K562 (cell line): ENCODE measurements around the gene CFAP300. TPM values are rescaled to one million over a fixed set of nuclear protein-coding genes. Genes with fewer than 3 reads are reported as not detected.

Source experiments
- ATAC-seq: fragments of 200-7000 bp; cut with Tn5 transposase; 3 replicates; pipeline ENCODE4 v1.9.1; 2020; ENCODE audit warnings: moderate library complexity
- BruUV-seq: library from RNA; stranded (reverse); fragments of 400-500 nt; replicated peaks from 2 replicates; lab custom pipeline; 2021; lab: Mats Ljungman, UMichigan
- CTCF ChIA-PET: fragments of 300-600 bp; formaldehyde crosslinking; extraction: SDS; loops from one replicate; lab custom pipeline; 2021; ENCODE audit warnings: low intra/inter-chr PET ratio; lab: Yijun Ruan, JAX
- POLR2A ChIA-PET: fragments of 300-600, 350-650 bp; sonication (Branson Sonifier 250); formaldehyde crosslinking; extraction: SDS; loops from one replicate; lab custom pipeline; 2021; ENCODE audit warnings: antibody characterized with exemption, inconsistent platforms; lab: Yijun Ruan, JAX
- DNase-seq, 4 experiments: peaks; one replicate each; pipeline versions ENCODE4 v3.0.0 to v3.0.0-alpha.2; 2011 to 2018; ENCODE audit warnings: low spot score in 3 of 4, mixed read lengths in 3 of 4; ENCODE audit errors: extremely low read depth in 1 of 4
- FAIRE-seq: peaks from 2 replicates; lab custom pipeline; 2011; peaks lifted over from hg19 to GRCh38; lab: Jason Lieb, UNC
- H2AFZ ChIP-seq: 2 replicates; pipeline ENCODE4 v1.6.0; 2011; ENCODE audit warnings: low read depth, low read length, control low read depth, inconsistent platforms
- H3K27ac ChIP-seq: fragments of 200-600 bp; 3 replicates; pipeline ENCODE4 v1.8.0; 2011; ENCODE audit warnings: low read depth, mild to moderate bottlenecking, control low read depth, inconsistent platforms, low read length, moderate library complexity, mixed read lengths; ENCODE audit errors: extremely low read depth
- H3K27me3 ChIP-seq, 2 experiments: fragments of 300-600 bp in 1 of 2; 2 replicates in 1 of 2; 3 replicates in 1 of 2; pipeline versions ENCODE4 v1.6.0 to v1.8.0; 2011; ENCODE audit warnings: inconsistent platforms in 2 of 2, low read length in 2 of 2, mild to moderate bottlenecking in 1 of 2, mixed read lengths in 1 of 2, moderate library complexity in 1 of 2; ENCODE audit not compliant: control insufficient read depth in 2 of 2, insufficient read depth in 2 of 2
- H3K36me3 ChIP-seq: fragments of 300-600 bp; 3 replicates; pipeline ENCODE4 v1.8.0; 2011; ENCODE audit warnings: mild to moderate bottlenecking, low read length, inconsistent platforms; ENCODE audit not compliant: control insufficient read depth, insufficient read depth
- H3K4me1 ChIP-seq, 2 experiments: fragments of 200-600 bp in 1 of 2; replicated peaks in 1 of 2; 2 replicates in 1 of 2; 3 replicates in 1 of 2; pipeline versions ENCODE4 v1.5.1 to v1.8.0; 2011; ENCODE audit warnings: inconsistent platforms in 2 of 2, low read length in 2 of 2, mild to moderate bottlenecking in 1 of 2, mixed read lengths in 1 of 2, moderate library complexity in 1 of 2; ENCODE audit not compliant: control insufficient read depth in 2 of 2, insufficient read depth in 2 of 2
- H3K4me2 ChIP-seq: 2 replicates; pipeline ENCODE4 v1.6.1; 2011; ENCODE audit warnings: low read length, control low read depth, inconsistent platforms, mixed read lengths; ENCODE audit not compliant: insufficient read depth
- H3K4me3 ChIP-seq: fragments of 200-600 bp; sonication (generic), shearing (Covaris generic); 2 replicates; pipeline ENCODE4 v1.5.1; 2016; ENCODE audit warnings: control low read depth, inconsistent platforms
- H3K79me2 ChIP-seq: fragments of 200-600 bp; 3 replicates; pipeline ENCODE4 v1.8.0; 2011; ENCODE audit warnings: low read length, inconsistent platforms; ENCODE audit not compliant: control insufficient read depth, insufficient read depth
- H3K9ac ChIP-seq, 2 experiments: 2 replicates each; pipeline versions ENCODE4 v1.6.0 to v1.6.1; 2011; ENCODE audit warnings: low read depth in 2 of 2, low read length in 2 of 2, control low read depth in 1 of 2, inconsistent platforms in 1 of 2, mild to moderate bottlenecking in 1 of 2, mixed read lengths in 1 of 2; ENCODE audit not compliant: insufficient read depth in 1 of 2
- H3K9me1 ChIP-seq: one replicate; pipeline ENCODE4 v1.6.0; 2011; ENCODE audit warnings: inconsistent platforms, mild to moderate bottlenecking, low read length, moderate library complexity; ENCODE audit not compliant: control insufficient read depth, insufficient read depth
- H3K9me3 ChIP-seq: replicated peaks from 2 replicates; pipeline ENCODE4 v1.5.1; 2011; ENCODE audit warnings: low read depth, low read length, inconsistent platforms; ENCODE audit not compliant: control insufficient read depth, insufficient read depth
- H4K20me1 ChIP-seq: replicated peaks from 2 replicates; pipeline ENCODE4 v1.6.1; 2011; ENCODE audit warnings: low read length, inconsistent platforms, mixed read lengths; ENCODE audit not compliant: control insufficient read depth, insufficient read depth
- BRCA1 ChIP-seq, 2 experiments: fragments of 450-650 bp in 1 of 2; sonication (generic) in 1 of 2; formaldehyde crosslinking in 1 of 2; IDR thresholded peaks; 2 replicates each; pipeline versions ENCODE4 v1.5.0 to v1.6.1; 2017 to 2020; ENCODE audit warnings: mild to moderate bottlenecking in 1 of 2, missing genetic modification reagents in 1 of 2
- CEBPB ChIP-seq: fragments of 450-650 bp; IDR thresholded peaks from 2 replicates; pipeline ENCODE4 v1.6.1; 2016; ENCODE audit warnings: missing genetic modification characterization, missing compliant biosample characterization
- MAFG ChIP-seq: fragments of 450-650 bp; conservative IDR thresholded peaks from 2 replicates; pipeline ENCODE4 v1.6.1; 2016; ENCODE audit warnings: missing genetic modification characterization, missing compliant biosample characterization
- NCOA2 ChIP-seq, 2 experiments: fragments of 450-650 bp; IDR thresholded peaks; 2 replicates each; pipeline ENCODE4 v1.6.1; 2018; ENCODE audit warnings: mild to moderate bottlenecking in 2 of 2, moderate library complexity in 1 of 2; ENCODE audit not compliant: partially characterized antibody in 2 of 2
- RBM34 ChIP-seq: fragments of 200-400 bp; formaldehyde crosslinking; IDR thresholded peaks from 2 replicates; pipeline ENCODE4 v1.6.1; 2018; ENCODE audit warnings: low read length, borderline replicate concordance; ENCODE audit not compliant: insufficient read depth
- ZNF695 ChIP-seq: fragments of 450-650 bp; formaldehyde crosslinking; IDR thresholded peaks from 2 replicates; pipeline ENCODE4 v1.4.0; 2020; ENCODE audit warnings: mild to moderate bottlenecking, moderate library complexity
- WGBS: fragments of 100-300 bp; shearing (Covaris generic); methylation state at CpG from one replicate; pipeline ENCODE4 v1.1.6; 2016; ENCODE audit warnings: low coverage, mixed read lengths; ENCODE audit not compliant: insufficient coverage; ENCODE audit errors: missing lambda C conversion rate; 5-methylcytosine and 5-hydroxymethylcytosine counted together
- in situ Hi-C: fragments of 300-500 bp; cut with MboI; formaldehyde crosslinking; loops from 4 replicates; pipeline ENCODE4 v1.15.0; 2018; ENCODE audit warnings: inconsistent platforms, mixed read lengths
- intact Hi-C: fragments of 100-400 bp; cut with micrococcal nuclease; formaldehyde crosslinking; loops from 2 replicates; pipeline ENCODE4 v1.14.2; 2022
- polyA plus RNA-seq, 8 experiments: library from polyadenylated mRNA; depleted of rRNA in 4 of 8; stranded (reverse) in 5 of 8; unstranded in 3 of 8; fragments of >200 nt; fragmentation: Nextera tagmentation in 2 of 8; fragmentation: Illumina TruSeq in 1 of 8; extraction: Ambion mirVana in 2 of 8; extraction: Trizol in 1 of 8; gene quantifications; 2 replicates each; pipeline versions ENCODE4 v1.2.1 to v1.2.3, GENCODE V29; 2011 to 2014; ENCODE audit warnings: inconsistent platforms in 1 of 8, missing spikeins in 1 of 8
- total RNA-seq, 7 experiments: library from RNA; depleted of rRNA in 6 of 7; stranded (reverse); fragments of >200 nt in 6 of 7; fragmentation: Illumina TruSeq in 2 of 7; extraction: Trizol in 2 of 7; gene quantifications; 2 replicates each; pipeline versions ENCODE4 v1.2.1 to v1.2.3, GENCODE V29; 2011 to 2021; ENCODE audit warnings: low replicate concordance in 1 of 7
- TF ChIP-seq, protein P1 (sequence below): fragments of 450-650 bp; IDR thresholded peaks from 2 replicates; pipeline ENCODE4 v1.6.1; 2016; ENCODE audit warnings: borderline replicate concordance

CFAP300 gene
- total and polyA plus RNA-seq, 9 of the 15 experiments (the other 6 are each of a cell fraction or from before 2014, with no cell fraction given), result not detected

- Histone ChIP-seq H2AFZ (no peak overlapping the region), H4K20me1 (no peaks in the 10 kb centered on the region), H3K9me3 (no peaks in the 10 kb centered on the region), H3K9me1 (no peaks in the 10 kb centered on the region), H3K4me1 (no peaks in the 10 kb centered on the region), H3K79me2 (no peaks in the 10 kb centered on the region), H3K27ac (no peak overlapping the region), H3K27me3 (no peaks in the 10 kb centered on the region), H3K9ac (no peak overlapping the region), H3K36me3 (no peaks in the 10 kb centered on the region), H3K4me2 (no peak overlapping the region), H3K4me3 (no peak overlapping the region)
- DNase-seq (no peak), FAIRE-seq (no peak), ATAC-seq (no peak)
- CTCF ChIA-PET, result no interaction called here
- TF ChIP-seq MAFG (tag) (no peak), BRCA1 (IDR thresholded peaks at IDR 0.05) (no peak), BRCA1 (CRISPR knock-in tag; IDR thresholded peaks at IDR 0.05) (no peak), RBM34 (no peak), CEBPB (tag) (no peak), ZNF695 (no peak), NCOA2 (IDR thresholded peaks at IDR 0.05; ENCODE audit: partially characterized antibody in 2 of 2) (no peak)
- TF ChIP-seq, protein P1, sequence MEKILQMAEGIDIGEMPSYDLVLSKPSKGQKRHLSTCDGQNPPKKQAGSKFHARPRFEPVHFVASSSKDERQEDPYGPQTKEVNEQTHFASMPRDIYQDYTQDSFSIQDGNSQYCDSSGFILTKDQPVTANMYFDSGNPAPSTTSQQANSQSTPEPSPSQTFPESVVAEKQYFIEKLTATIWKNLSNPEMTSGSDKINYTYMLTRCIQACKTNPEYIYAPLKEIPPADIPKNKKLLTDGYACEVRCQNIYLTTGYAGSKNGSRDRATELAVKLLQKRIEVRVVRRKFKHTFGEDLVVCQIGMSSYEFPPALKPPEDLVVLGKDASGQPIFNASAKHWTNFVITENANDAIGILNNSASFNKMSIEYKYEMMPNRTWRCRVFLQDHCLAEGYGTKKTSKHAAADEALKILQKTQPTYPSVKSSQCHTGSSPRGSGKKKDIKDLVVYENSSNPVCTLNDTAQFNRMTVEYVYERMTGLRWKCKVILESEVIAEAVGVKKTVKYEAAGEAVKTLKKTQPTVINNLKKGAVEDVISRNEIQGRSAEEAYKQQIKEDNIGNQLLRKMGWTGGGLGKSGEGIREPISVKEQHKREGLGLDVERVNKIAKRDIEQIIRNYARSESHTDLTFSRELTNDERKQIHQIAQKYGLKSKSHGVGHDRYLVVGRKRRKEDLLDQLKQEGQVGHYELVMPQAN, result no peak
- no TSS peak for BruUV-seq
- intact Hi-C loops, result loop anchor here (10.0 kb wide), 1 partner anchor 1431 kb away; no protein-coding TSS in a partner anchor
- 0% methylated on average over 4 of the region's 4 CpGs for WGBS
- POLR2A ChIA-PET, result no interaction called here
- in situ Hi-C loops, result no loop called here
Observed at GRCh38 chr11:102005306-102005705, 41.9 kb upstream of the CFAP300 start.
